Eye (tissue), 1 donor: Measurements from ENCODE around the gene PPP1R9B.

Source experiments
- DNase-seq: peaks from one replicate; pipeline ENCODE4 v3.0.0-alpha.2; 2015

PPP1R9B gene

GRCh38 chr17:50139950-50140885 is 10.3 kb downstream of the PPP1R9B start:
- DNase-seq: peak; percentile 81

GRCh38 chr17:50139185-50139783 is 11.2 kb downstream of the PPP1R9B start:
- DNase-seq: no peak

- DNase-seq: no peak
Observed at GRCh38 chr17:50137042-50137441, 13.4 kb downstream of the PPP1R9B start.

- DNase-seq: no peak
Observed at GRCh38 chr17:50136096-50136687, 14.3 kb downstream of the PPP1R9B start.

GRCh38 chr17:50135316-50136095 is 15.0 kb downstream of the PPP1R9B start:
- DNase-seq: no peak

GRCh38 chr17:50134206-50135110 is 16.0 kb downstream of the PPP1R9B start:
- no peak for DNase-seq

GRCh38 chr17:50133769-50134099 is 16.7 kb downstream of the PPP1R9B start:
- DNase-seq: no peak

GRCh38 chr17:50133028-50133768 is 17.3 kb downstream of the PPP1R9B start:
- no peak for DNase-seq

GRCh38 chr17:50132104-50132794 is 18.2 kb downstream of the PPP1R9B start:
- no peak for DNase-seq

- DNase-seq: no peak
Observed at GRCh38 chr17:50130559-50131305, 19.7 kb downstream of the PPP1R9B start.

- peak; percentile 90 for DNase-seq
Observed at GRCh38 chr17:50129728-50130558, 20.5 kb downstream of the PPP1R9B start, which contains the start of gene SAMD14. Gene SAMD14, minus strand, starts transcription at chr17:50130160. Its CDS starts 5,201 bp downstream, at chr17:50124959.

- DNase-seq: no peak
Observed at GRCh38 chr17:50129353-50129727, 21.1 kb downstream of the PPP1R9B start.

GRCh38 chr17:50128441-50129352 is 21.8 kb downstream of the PPP1R9B start:
- peak; percentile 89 for DNase-seq

GRCh38 chr17:50127697-50128361 is 22.6 kb downstream of the PPP1R9B start:
- no peak for DNase-seq

- no peak for DNase-seq
Observed at GRCh38 chr17:50125420-50125997, 25.0 kb downstream of the PPP1R9B start.

- peak; percentile 80 for DNase-seq
Observed at GRCh38 chr17:50123649-50124349, 26.7 kb downstream of the PPP1R9B start.
